T47D (cell line): ENCODE measurements around the gene MTA2.
A peak's percentile ranks its signal among the peaks of the same experiment; 100 is the strongest.
"Not testable (repeated sequence)": the region's sequence is repeated elsewhere in the genome, so short reads cannot be mapped to it uniquely, and the experiment has no call there.

Experiments
- DNase-seq, 2 experiments: peaks; one replicate each; pipeline versions ENCODE4 v3.0.0 to v3.0.0-alpha.2; 2011 to 2012; ENCODE audit warnings: low read depth in 1 of 2, low spot score in 1 of 2
- JUND ChIP-seq: IDR thresholded peaks from 2 replicates; pipeline ENCODE4 v1.6.1; 2012; ENCODE audit warnings: low read depth
- in situ Hi-C: cut with HindIII; loops from 2 replicates; pipeline ENCODE4 v1.10.0; 2016; ENCODE audit warnings: low sequenced_read_pairs, low pct_unique_long_range_greater_than_20kb

Gene MTA2

GRCh38 chr11:62593434-62594044 is 8.1 kb downstream of the MTA2 start:
- no peak for TF ChIP-seq JUND
- DNase-seq: peak; percentile 56 to 93
- in situ Hi-C loops: no loop called here

GRCh38 chr11:62592989-62593421 is 8.7 kb downstream of the MTA2 start:
- no peak for TF ChIP-seq JUND
- in situ Hi-C loops: no loop called here
- no peak for DNase-seq

GRCh38 chr11:62592146-62592815 is 9.4 kb downstream of the MTA2 start:
- no peak for TF ChIP-seq JUND
- DNase-seq: no peak
- in situ Hi-C loops: no loop called here

GRCh38 chr11:62591448-62592145 is 10.1 kb downstream of the MTA2 start, which contains the start of gene TUT1:
Gene TUT1 (minus strand): TSS chr11:62591523. CDS start chr11:62591485, 38 bp downstream.
- TF ChIP-seq JUND: no peak
- in situ Hi-C loops: no loop called here
- peak; percentile 95 to 100 for DNase-seq

- no peak for DNase-seq
- in situ Hi-C loops: no loop called here
- TF ChIP-seq JUND: no peak
Measured at GRCh38 chr11:62588966-62589637, 12.6 kb downstream of the MTA2 start.

GRCh38 chr11:62585356-62585755 is 16.3 kb downstream of the MTA2 start:
- DNase-seq, in situ Hi-C loops: not testable (repeated sequence)

- DNase-seq, in situ Hi-C loops: not testable (repeated sequence)
Measured at GRCh38 chr11:62581735-62582134, 19.9 kb downstream of the MTA2 start.

GRCh38 chr11:62580959-62581715 is 20.5 kb downstream of the MTA2 start:
- in situ Hi-C loops: no loop called here
- no peak for TF ChIP-seq JUND
- no peak for DNase-seq

- DNase-seq: no peak
- no peak for TF ChIP-seq JUND
- in situ Hi-C loops: no loop called here
Measured at GRCh38 chr11:62579252-62579651, 22.4 kb downstream of the MTA2 start.

- no peak for TF ChIP-seq JUND
- DNase-seq: no peak
- in situ Hi-C loops: no loop called here
Measured at GRCh38 chr11:62578541-62578940, 23.1 kb downstream of the MTA2 start.

- in situ Hi-C loops: no loop called here
- no peak for TF ChIP-seq JUND
- DNase-seq: no peak
Measured at GRCh38 chr11:62577046-62577714, 24.5 kb downstream of the MTA2 start.

- no peak for TF ChIP-seq JUND
- in situ Hi-C loops: no loop called here
- no peak for DNase-seq
Measured at GRCh38 chr11:62575837-62576236, 25.8 kb downstream of the MTA2 start.
